Right ventricle myocardium inferior (tissue), 1 donor: ENCODE results near the gene DLGAP4. TPM values are rescaled to one million over a fixed set of nuclear protein-coding genes. Genes with fewer than 3 reads are reported as not detected.
"Not testable (repeated sequence)": the region's sequence is repeated elsewhere in the genome, so short reads cannot be mapped to it uniquely, and the experiment has no call there.

Experiments
- ATAC-seq: fragments of 200-7000 bp; cut with Tn5 transposase; one replicate; pipeline ENCODE4 v1.9.1; 2020; ENCODE audit warnings: mild to moderate bottlenecking, moderate library complexity
- DNase-seq: peaks from one replicate; pipeline ENCODE4 v3.0.0; 2021; ENCODE audit errors: missing footprints
- intact Hi-C: fragments of 100-400 bp; cut with DNase I; formaldehyde crosslinking; loops from one replicate; pipeline ENCODE4 v1.11.0; 2022
- total RNA-seq: library from RNA; stranded (reverse); fragmentation: NEBNext Ultra II Directional; extraction: Animal tissue kit (Norgen Biotek cat#: 25700); gene quantifications from one replicate; pipeline ENCODE4 v1.2.1, GENCODE V29; 2021
- donor health status: DM: no; HTN: yes; CAD: no; lungs with severe emphysema.

The DLGAP4 gene
- total RNA-seq, 1 donor from 2014 or later, result 46.3 TPM

DNA sequence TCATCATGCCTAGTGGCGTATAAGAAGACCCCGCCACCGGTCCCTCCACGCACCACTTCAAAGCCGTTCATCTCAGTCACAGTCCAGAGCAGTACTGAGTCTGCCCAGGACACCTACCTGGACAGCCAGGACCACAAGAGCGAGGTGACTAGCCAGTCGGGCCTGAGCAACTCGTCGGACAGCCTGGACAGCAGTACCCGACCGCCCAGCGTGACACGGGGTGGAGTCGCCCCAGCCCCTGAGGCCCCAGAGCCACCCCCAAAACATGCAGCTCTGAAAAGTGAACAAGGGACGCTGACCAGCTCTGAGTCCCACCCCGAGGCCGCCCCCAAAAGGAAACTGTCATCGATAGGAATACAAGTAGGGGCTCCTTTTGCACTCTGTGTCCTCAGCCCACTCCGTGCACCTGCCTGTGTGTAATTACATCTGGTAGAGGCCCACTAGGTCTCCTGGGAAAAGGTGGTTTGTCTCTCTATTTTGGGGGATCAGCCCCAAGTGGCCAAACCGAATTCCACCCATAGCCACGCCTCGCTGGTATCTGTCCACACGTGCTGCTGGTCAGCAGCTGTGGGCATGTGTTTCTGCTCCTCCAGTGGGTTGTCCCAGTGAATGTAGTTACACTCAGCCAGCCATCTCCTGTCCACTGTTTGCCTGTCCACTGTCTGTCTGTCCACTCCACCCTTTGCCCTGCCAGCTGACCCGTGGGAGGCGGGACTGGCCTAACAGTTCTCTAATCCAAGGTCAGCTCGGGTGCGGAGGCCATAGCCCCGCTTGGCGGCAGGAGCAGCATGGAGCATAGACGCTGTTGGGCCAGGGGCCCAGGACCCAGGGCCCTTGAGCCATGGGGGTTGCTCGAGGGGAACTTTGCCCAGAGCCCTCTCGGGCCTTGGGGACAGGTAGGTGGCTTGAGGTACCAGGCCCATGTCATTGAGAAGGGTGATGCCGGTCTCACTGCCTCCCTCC is 190.8 kb downstream of the DLGAP4 start:
- ATAC-seq, result no peak
- no peak for DNase-seq
- intact Hi-C loops, result loop anchor here (5.0 kb wide), 2 partner anchors 35 to 45 kb away; partner anchors contain the start of gene MYL9

DNA sequence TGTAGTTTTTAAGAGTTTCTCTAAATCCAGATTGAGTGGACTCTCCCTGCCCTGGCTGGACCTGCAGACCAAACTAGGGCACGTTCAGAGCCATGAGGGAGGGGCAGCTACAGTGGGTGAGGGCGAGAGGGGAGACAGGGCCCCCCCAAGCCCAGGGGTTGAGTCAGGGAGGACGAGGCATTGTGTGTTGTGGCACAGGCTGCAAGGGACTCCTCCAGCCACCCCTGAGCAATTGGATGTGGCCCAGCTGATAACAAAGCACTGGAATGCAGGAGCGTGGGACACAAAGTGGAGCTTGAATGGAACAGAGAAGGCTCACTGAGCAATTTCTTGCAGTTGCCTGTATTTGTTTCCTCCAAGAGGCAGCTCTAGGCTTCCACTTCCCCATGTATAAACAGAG is 191.7 kb downstream of the DLGAP4 start:
- intact Hi-C loops, result loop anchor here (2.0 to 5.0 kb wide), 3 partner anchors 15 to 44 kb away; partner anchors contain the start of gene MYL9
- peak; percentile 79 for ATAC-seq
- DNase-seq, result no peak

DNA sequence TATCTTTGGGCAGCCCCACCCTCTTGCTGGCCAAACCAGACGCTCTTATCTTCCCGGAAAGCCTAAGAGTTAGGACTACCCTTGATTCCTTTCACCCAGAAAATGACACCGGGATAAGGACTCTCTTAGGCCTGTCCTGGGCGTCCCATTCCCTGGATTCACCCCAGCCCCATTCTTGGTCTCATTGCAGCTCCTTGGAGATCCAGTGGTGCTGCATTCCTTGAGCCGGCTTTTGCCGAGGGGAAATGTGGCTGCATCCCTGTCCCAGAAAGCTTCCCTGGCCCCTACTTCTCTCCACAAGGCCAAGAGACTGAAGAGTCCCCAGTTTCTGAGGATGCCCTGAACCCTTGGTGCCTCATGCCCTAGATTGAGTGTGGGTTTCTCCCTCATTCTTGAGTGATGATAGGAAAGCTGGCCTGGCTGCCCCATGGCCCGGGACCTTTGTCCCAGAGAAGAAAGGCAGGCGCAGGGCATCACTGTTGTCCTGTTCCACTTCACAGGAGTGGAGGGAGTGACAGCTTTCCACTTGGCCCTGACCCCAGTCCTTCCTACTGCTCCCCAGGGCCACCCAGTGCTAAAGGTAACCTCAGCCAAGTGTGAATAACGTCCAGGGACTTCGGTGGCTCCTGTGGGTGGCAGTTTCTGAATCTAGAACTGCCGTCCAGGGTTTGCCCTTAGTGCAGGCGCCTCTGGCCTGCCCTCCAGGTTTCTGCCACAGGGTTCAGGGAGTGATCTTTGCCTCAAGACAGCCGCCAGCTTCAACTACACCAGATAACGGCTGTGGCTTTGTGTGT is 192.4 kb downstream of the DLGAP4 start:
- intact Hi-C loops, result loop anchor here (2.0 to 5.0 kb wide), 3 partner anchors 16 to 44 kb away; partner anchors contain the start of gene MYL9
- DNase-seq (peak; percentile 77), ATAC-seq (peak; percentile 93)

DNA sequence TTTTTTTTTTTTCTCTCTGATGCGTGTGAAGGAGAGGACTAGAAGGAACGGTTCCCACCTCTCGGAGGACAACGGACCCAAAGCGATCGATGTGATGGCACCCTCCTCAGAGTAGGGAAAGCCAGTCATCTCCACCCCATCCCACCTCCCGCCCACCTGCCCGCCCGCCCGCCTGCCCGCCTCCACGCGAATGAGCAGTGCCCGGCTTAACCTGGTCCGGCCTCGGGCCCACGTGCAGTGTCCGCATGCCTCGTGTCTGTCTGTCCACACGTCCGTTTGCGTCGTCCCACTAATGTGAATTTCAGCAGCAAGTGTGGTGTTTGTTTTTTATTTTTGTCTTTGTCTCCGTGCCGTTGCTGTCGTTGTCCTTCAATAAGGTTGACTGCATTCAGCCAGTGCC is 193.1 kb downstream of the DLGAP4 start:
- intact Hi-C loops, result loop anchor here (2.0 to 5.0 kb wide), 3 partner anchors 16 to 43 kb away; partner anchors contain the start of gene MYL9
- ATAC-seq (no peak), DNase-seq (no peak)

DNA sequence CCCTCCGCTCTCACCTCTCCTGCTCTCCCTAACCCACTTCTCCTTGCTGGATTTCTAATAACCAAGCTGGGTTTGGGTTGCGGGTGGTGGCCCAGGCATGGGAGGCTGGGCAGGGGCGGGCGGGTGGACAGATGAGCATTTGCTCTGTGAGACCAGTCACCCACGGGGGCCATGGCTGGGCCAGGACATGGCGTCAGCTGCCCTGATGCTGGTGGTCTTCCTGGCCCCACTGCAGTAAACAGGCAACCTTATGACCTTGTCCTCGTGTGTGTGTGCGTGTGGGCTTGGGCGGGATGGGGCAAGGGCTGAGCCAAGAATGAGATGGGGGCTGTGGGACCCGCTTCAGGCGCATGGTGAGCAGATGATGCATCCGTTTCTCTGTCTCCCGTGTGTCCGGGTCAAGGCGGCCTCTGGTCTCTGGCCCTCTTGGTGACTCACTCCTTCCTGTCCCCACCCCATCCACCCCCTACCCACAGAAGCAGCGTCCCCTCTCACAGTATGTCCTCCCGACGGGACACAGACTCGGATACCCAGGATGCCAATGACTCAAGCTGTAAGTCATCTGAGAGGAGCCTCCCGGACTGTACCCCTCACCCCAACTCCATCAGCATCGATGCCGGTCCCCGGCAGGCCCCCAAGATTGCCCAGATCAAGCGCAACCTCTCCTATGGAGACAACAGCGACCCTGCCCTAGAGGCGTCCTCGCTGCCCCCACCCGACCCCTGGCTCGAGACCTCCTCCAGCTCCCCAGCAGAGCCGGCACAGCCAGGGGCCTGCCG is 193.8 kb downstream of the DLGAP4 start:
- ATAC-seq (no peak), DNase-seq (no peak)
- intact Hi-C loops, result loop anchor here (2.0 to 5.0 kb wide), 3 partner anchors 17 to 42 kb away; partner anchors contain the start of gene MYL9

DNA sequence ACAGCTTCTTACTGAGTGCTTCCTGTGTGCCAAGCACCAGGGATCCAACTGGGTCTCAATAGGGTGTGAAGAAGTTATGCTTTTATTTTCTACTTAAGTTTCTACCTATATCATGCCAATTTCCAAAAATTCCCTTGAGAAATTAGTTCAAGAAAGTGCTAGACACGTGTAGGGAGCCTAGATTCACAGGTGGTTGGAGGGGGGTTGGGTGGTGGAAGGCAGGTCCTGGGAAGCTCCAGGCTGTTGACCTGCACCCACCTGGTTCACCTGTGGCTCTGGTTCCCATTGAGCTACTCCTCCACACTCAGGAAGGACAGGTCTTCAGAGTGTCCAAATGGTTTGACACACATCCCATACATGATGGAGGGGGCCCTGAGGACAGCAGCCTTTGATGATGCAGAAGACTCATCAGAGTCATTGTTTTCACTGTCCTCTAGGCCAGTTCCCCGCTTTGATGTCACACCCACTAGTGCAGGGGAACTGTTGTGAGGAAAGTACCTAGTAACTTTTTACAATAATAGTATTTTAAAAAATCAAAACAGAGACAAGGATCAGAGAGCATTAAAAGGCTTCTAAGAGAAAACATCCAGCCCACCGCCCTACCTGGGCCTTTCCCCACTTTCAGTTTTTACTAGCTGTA is 195.3 kb downstream of the DLGAP4 start:
- ATAC-seq (no peak), DNase-seq (no peak)

DNA sequence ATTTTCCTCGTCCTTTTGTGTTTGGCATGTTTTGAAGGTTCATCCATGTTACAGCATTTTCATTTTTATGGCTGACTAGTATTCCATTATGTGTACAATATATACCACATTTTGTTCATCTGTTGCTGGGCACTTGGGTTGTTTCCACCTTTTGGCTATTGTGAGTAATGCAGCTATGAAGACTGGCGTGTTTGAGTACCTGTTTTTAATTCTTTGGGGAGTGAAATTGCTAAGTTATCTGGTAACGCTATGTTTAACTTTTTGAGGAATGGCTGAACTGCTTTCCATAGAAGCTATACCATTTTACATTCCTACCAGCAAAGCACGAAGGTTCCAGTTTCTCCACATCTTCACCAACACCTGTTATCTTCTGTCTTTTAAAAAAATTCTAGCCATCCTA is 198.2 kb downstream of the DLGAP4 start:
- DNase-seq (no peak), ATAC-seq (no peak)
- intact Hi-C loops, result no loop called here

More for the DNA sequence above, 195.3 kb downstream of the DLGAP4 start:
- intact Hi-C loops, result no loop called here

DNA sequence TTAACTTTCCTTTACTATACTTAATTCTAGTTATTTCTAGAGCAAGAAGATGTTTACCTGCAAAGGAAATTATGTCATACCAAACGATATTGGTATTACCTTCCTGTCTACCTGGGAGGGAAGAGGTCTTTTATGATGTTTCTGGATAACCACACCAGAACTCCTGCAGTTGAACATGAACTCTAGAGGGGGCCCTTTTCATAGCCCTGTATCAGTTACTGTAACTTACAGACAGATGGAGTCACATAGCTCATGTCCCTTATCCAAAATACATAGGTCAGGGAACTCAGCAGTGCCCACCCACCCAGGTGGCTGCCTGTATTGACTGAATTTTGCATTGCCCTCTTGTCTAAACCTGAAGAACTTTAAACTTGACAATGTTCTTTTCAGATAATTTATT is 200.1 kb downstream of the DLGAP4 start:
- intact Hi-C loops, result no loop called here
- DNase-seq (no peak), ATAC-seq (no peak)

DNA sequence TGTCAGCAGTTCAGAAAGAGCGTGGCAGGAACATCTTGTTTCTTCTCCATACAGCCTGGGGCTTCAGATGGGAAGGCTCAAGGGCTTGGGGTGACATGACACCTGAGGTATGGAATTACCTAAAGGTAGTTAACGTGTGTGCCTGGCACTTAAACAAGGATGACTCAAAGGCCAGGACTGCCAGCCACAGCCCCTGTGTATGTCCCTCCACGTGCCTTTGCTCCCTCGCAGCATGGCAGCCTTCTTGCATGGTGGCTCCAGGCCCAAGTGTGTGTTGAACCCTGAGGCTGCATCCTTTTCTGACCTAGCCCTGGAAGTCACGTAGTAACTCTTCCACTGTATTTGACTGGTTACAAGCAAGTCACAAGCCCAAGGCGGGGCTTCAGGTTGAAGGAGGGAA is 201.6 kb downstream of the DLGAP4 start:
- DNase-seq (no peak), ATAC-seq (no peak)
- intact Hi-C loops, result no loop called here

DNA sequence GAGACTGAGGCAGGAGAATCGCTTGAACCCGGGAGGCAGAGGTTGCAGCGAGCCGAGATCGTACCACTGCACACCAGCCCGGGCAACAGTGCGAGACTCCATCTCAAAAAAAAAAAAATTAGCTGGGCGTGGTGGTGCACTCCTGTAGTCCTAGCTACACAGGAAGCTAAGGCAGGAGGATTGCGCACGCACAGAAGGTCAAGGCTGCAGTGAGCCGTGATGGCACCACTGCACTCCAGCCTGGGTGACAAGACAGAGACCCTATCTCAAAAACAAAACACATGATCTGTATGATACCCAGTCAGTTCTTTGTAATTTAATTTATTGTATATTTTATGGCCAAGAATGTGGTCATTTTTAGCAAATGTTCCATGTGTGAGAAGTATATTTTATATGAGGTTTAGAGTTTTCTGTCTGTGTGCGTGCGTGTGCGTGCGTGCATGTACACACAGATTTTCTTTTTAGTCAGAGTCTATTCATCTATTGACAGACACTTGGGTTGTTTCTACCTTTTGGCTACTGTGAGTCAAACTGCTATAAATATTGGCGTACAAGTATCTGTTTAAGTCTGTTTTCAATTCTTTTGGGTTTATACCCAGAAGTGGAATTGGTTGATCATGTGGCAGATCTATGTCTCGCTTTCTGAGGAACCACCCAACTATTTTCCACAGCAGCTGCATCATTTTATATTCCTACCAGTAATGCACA is 213.0 kb downstream of the DLGAP4 start:
- DNase-seq (no peak), ATAC-seq (no peak)
- intact Hi-C loops, result no loop called here

DNA sequence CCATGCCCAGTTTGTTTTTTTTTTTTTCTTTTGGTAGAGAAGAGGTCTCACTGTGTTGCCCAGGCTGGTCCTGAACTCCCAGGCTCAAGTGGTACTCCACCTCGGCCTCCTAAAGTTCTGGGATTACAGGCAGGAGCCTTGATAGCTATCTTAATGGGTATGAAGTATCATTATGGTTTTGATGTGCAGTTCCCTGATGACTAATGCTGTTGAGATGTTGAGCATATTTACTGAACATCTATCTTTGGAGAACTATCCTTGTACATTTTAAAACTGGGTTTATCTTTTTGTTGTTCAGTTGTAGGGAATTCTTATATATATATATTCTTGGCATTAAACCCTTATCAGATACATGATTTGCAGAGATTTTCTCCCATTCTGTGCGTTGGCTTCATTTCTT is 213.8 kb downstream of the DLGAP4 start:
- DNase-seq (no peak), ATAC-seq (no peak)
- intact Hi-C loops, result no loop called here

DNA sequence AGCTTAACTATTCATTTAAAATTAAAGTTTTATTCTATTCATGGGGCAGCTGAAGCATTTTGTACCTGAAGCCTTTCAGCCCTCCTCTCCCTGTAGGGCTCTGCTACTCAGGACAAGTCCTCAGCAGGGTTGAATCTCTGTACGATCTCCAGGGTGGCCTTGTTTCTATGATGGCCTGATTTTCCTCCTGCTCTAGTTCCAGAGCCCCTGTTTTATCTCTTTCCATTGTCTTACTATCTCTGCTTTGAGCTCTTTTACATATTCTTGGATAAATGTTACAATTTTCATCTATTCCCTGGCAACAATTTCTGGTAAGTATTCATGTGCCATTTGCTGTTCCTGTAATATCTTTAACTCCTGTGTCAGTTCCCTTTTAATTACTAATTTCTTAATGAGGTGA is 215.4 kb downstream of the DLGAP4 start:
- ATAC-seq (no peak), DNase-seq (no peak)
- intact Hi-C loops, result no loop called here

DNA sequence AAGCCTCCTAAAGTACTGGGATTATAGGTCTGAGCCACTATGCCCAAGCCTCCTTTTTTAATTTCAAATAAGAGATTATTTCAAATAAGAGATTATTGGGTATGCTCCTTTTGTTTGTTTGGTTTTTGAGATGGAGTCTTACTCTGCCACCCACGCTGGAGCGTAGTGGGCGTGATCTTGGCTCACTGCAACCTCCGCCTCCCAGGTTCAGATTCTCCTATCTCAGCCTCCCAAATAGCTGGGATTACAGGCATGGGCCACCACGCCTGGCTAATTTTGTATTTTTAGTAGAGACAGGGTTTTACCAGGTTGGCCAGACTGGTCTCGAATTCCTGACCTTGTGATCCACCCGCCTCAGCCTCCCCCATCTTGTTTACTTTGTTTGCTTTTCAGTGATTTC is 216.3 kb downstream of the DLGAP4 start:
- intact Hi-C loops, DNase-seq, ATAC-seq: not testable (repeated sequence)

DNA sequence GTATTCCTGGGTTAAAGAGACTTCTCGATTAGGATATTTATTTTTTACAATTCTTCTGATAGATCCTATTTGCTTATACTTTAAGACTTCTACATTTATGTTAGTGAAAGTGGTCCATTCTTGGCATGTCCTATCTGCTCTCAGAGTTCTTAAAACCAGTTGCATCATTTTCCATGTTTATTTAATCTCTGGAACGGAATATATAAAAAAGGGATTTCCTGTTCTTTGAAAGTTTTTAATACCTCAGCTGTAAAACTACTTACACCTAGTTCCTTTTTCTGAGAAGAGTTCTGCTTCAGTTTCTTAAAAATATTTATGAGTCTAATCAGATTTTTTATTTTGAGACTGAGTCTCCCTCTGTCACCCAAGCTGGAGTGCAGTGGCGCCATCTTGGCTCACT is 217.2 kb downstream of the DLGAP4 start:
- DNase-seq (no peak), ATAC-seq (no peak)
- intact Hi-C loops, result no loop called here

DNA sequence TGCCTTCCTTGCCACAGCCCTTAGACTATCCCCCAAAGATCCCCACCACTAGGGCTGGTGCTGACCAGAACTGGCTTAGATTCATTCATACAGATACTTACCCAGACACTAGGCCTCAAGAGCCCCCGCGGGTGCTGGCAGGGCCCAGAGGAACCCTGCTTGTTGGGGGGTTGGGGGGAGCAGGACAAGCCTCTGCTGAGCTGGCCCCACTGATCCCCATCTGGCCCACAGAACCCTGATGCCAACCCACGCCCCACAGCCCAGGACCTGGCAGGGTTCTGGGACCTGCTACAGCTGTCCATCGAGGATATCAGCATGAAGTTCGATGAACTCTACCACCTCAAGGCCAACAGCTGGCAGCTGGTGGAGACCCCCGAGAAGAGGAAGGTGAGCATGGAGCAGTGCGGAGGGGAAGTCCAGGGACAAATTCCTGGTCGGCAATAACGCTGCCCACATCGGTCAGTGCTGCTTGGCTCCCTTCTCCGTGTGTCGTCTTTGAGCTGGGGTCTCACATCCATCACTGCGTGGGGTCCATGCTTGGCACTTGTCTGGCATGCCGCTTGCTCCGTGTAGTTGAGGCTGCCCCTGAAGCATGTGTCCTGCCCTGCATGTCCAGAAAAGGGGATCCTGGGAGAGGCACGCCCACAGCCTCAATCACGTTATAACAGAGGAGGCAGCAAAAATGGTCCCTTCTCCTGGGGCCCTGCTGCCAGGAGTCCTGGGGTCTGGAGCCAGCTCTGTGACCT is 219.7 kb downstream of the DLGAP4 start:
- intact Hi-C loops, result no loop called here
- DNase-seq, result no peak
- ATAC-seq, result no peak

DNA sequence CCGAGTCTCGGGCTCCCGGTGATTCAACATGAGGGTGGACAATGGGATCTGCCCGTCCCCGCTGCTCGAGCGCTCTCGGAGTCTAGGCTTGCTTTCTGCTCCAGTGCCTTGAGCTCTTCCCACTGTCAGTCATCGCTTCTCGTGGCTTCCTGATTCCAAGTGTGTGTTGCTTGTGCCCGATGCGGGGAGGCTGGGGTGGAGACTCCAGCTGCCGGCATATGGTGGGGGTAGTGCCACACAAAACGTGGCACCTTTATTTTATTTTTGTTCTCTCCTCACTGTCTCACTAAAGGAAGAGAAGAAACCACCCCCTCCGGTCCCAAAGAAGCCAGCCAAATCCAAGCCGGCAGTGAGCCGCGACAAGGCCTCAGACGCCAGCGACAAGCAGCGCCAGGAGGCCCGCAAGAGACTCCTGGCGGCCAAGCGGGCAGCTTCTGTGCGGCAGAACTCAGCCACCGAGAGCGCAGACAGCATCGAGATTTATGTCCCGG is 220.4 kb downstream of the DLGAP4 start:
- no peak for ATAC-seq
- DNase-seq, result no peak
- intact Hi-C loops, result no loop called here
